ENCODE results near the gene GPATCH4. TPM values are rescaled to one million over a fixed set of nuclear protein-coding genes. Genes with fewer than 3 reads are reported as not detected.

GPATCH4 gene
- total RNA-seq, 1 donor from 2014 or later: 22.4 TPM

GRCh38 chr1:156581661-156582387 is 19.5 kb downstream of the GPATCH4 start:
- DNase-seq: no peak
- Histone ChIP-seq H3K27ac (no peak overlapping the region), H3K4me3 (no peak overlapping the region), H3K36me3 (no peaks in the 10 kb centered on the region), H3K9me3 (no peaks in the 10 kb centered on the region), H3K4me1 (no peaks in the 10 kb centered on the region), H3K27me3 (no peaks in the 10 kb centered on the region)
- no peak for TF ChIP-seq CTCF (IDR thresholded peaks at IDR 0.05)
- no peak for ATAC-seq
- intact Hi-C loops (cut with DNase I): no loop called here

GRCh38 chr1:156579472-156579871 is 21.8 kb downstream of the GPATCH4 start, which contains the start of gene TTC24:
Gene TTC24, plus strand, starts transcription at chr1:156579723. Its CDS starts 1,642 bp downstream, at chr1:156581365.
- Histone ChIP-seq H3K36me3 (no peaks in the 10 kb centered on the region), H3K27me3 (no peaks in the 10 kb centered on the region), H3K9me3 (no peaks in the 10 kb centered on the region), H3K4me3 (no peak within 1 kb of the TSS), H3K4me1 (no peaks in the 10 kb centered on the region), H3K27ac (no peak within 1 kb of the TSS)
- DNase-seq (no peak), ATAC-seq (no peak)
- intact Hi-C loops (cut with DNase I): no loop called here
- no peak for TF ChIP-seq CTCF (IDR thresholded peaks at IDR 0.05)

- Histone ChIP-seq H3K4me1 (no peaks in the 10 kb centered on the region), H3K4me3 (no peak overlapping the region), H3K27me3 (no peaks in the 10 kb centered on the region), H3K36me3 (no peaks in the 10 kb centered on the region), H3K27ac (no peak overlapping the region), H3K9me3 (no peaks in the 10 kb centered on the region)
- TF ChIP-seq CTCF (IDR thresholded peaks at IDR 0.05): no peak
- intact Hi-C loops (cut with DNase I): no loop called here
- no peak for DNase-seq
- no peak for ATAC-seq
Observed at GRCh38 chr1:156578055-156578454, 23.2 kb downstream of the GPATCH4 start.

- intact Hi-C loops (cut with DNase I): no loop called here
- Histone ChIP-seq H3K4me1 (no peaks in the 10 kb centered on the region), H3K27me3 (no peaks in the 10 kb centered on the region), H3K36me3 (no peaks in the 10 kb centered on the region), H3K4me3 (no peak overlapping the region), H3K27ac (no peak overlapping the region), H3K9me3 (no peaks in the 10 kb centered on the region)
- DNase-seq: no peak
- no peak for ATAC-seq
- no peak for TF ChIP-seq CTCF (IDR thresholded peaks at IDR 0.05)
Observed at GRCh38 chr1:156577550-156577949, 23.7 kb downstream of the GPATCH4 start.

- intact Hi-C loops (cut with DNase I): no loop called here
- ATAC-seq: no peak
- no peaks in the 10 kb centered on the region for H3K36me3 ChIP-seq
- no peak overlapping the region for H3K4me3 ChIP-seq
- H3K9me3 ChIP-seq: no peaks in the 10 kb centered on the region
- H3K27ac ChIP-seq: no peak overlapping the region
- no peaks in the 10 kb centered on the region for H3K4me1 ChIP-seq
- no peaks in the 10 kb centered on the region for H3K27me3 ChIP-seq
- no peak for TF ChIP-seq CTCF (IDR thresholded peaks at IDR 0.05)
- DNase-seq: no peak
Observed at GRCh38 chr1:156574039-156574633, 27.1 kb downstream of the GPATCH4 start.
